Right lobe of liver (tissue), 6 donors: Measurements from ENCODE around the gene ZIC1. TPM values are rescaled to one million over a fixed set of nuclear protein-coding genes. Genes with fewer than 3 reads are reported as not detected.
A peak's percentile ranks its signal among the peaks of the same experiment; 100 is the strongest.

Experiments used
- ATAC-seq, 4 donors: fragments of 200-7000 bp; cut with Tn5 transposase; one replicate each; pipeline ENCODE4 v1.9.1; 2020; ENCODE audit warnings: mild to moderate bottlenecking in 4 of 4, moderate library complexity in 4 of 4
- DNase-seq, 3 donors: peaks; one replicate each; pipeline ENCODE4 v3.0.0-alpha.2; 2020
- H3K27ac ChIP-seq, 3 donors: fragments of 200-600 bp; one replicate each; pipeline ENCODE4 v1.8.0; 2022
- H3K27me3 ChIP-seq, 2 donors: fragments of 200-600 bp; one replicate each; pipeline ENCODE4 v1.8.0; 2022
- H3K36me3 ChIP-seq, 4 donors: fragments of 200-600 bp; sonication (generic) in 1 of 4; one replicate each; pipeline versions ENCODE4 v1.5.1 to v1.8.0; 2017 to 2022; ENCODE audit warnings: control low read depth in 1 of 4
- H3K4me1 ChIP-seq, 4 donors: fragments of 200-600 bp; sonication (generic) in 1 of 4; one replicate each; pipeline versions ENCODE4 v1.5.1 to v1.8.0; 2017 to 2022; ENCODE audit warnings: control low read depth in 1 of 4
- H3K4me3 ChIP-seq, 3 donors: fragments of 200-600 bp; one replicate each; pipeline ENCODE4 v1.8.0; 2022
- H3K9me3 ChIP-seq, 4 donors: fragments of 200-600 bp; sonication (generic) in 1 of 4; one replicate each; pipeline versions ENCODE4 v1.5.1 to v1.8.0; 2017 to 2022; ENCODE audit warnings: control low read depth in 1 of 4
- POLR2A ChIP-seq: fragments of 450-650 bp; IDR thresholded peaks from one replicate; pipeline ENCODE4 v1.6.1; 2017; ENCODE audit warnings: antibody characterized with exemption, mild to moderate bottlenecking
- WGBS: methylation state at CpG from one replicate; pipeline ENCODE4 v1.1.6; 2018; ENCODE audit warnings: low coverage, low lambda C conversion rate; ENCODE audit not compliant: insufficient coverage; ENCODE audit errors: missing lambda C conversion rate; 5-methylcytosine and 5-hydroxymethylcytosine counted together
- intact Hi-C, 2 donors: fragments of 100-400 bp; cut with DNase I; formaldehyde crosslinking; loops; one replicate each; pipeline versions ENCODE4 v1.11.2 to v1.14.1; 2022
- long read RNA-seq: library from polyadenylated mRNA; unstranded; transcript quantifications from one replicate; pipeline ENCODE4 v2.0.0, GENCODE V29; 2019
- total RNA-seq, 6 experiments: library from RNA; depleted of rRNA in 2 of 6; stranded (reverse); fragments of >200 nt in 2 of 6; fragmentation: NEBNext Ultra II Directional in 3 of 6; extraction: Animal tissue kit (Norgen Biotek cat#: 25700) in 3 of 6; gene quantifications; one replicate each; pipeline versions ENCODE4 v1.1.0 to v1.2.4, GENCODE V29; 2016 to 2023
- TF ChIP-seq, protein P1 (sequence below), 4 donors: fragments of 200-600 bp in 3 of 4; fragments of 450-650 bp in 1 of 4; IDR thresholded peaks; one replicate each; pipeline versions ENCODE4 v1.5.1 to v1.8.0; 2016 to 2022; ENCODE audit warnings: antibody characterized with exemption in 4 of 4, mild to moderate bottlenecking in 2 of 4
- donor health status: DM: no; HTN: yes; CAD: no.
- donor health status: DM: no; HTN: no; CAD: no.
- donor health status: DM: no; HTN: no; CAD: no.
- donor health status: DM: no; HTN: yes; CAD: no.
- donor health status: DM: no; HTN: yes; CAD: no.

The ZIC1 gene
- total RNA-seq, result 10 to 100 TPM in 3 of 6 experiments, 1 to 10 TPM in 3; 1.1 to 14.6 (median 9.6) TPM
- long read RNA-seq, result 0 reads

DNA sequence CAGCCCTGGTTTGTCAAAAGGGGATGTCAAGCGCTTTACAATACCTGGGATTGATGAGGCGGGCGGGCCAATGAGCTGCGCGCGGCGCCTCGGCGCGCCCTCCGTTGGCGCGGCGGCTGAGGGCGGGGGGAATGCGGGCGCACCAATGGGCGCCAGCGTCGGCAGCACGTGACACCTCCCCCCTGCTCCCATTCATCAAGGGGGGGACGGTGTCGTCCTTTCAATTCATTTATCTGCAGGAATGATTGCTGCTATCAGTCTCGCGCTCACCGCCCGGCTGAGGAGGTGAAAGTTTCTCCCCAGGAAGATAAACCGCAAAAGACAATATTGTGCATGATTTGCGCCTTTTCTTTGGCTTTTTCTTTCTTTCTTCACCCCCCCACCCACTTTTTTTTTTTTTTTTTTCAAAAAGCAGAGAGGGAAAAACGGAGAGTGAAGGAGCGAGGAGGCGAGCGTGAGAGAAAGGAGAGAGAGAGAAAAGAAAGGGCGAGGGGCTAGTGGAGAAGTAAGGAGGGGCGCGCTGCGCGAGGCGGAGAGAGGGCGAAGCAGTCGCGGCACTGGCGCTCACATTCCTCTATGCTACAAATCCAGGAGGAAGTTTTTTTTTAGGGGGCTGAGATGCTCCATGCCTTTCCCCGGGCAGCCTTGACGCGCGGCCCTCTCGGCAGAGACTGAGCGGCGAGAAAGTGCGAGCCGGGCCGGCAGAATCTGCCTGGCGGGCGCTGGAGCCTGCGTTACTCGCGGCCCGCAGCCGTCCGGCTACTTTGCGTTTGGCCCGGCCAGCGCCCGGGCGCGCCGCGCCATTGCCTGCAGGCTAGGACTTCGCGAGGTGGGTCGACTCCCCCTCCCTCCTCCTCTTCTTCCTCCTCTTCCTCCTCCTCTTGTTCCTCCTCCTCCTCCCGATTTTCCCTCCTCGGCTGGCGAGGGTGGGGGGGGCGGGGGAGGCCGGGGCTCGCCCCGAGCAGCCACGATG, at the start of gene ZIC1:
ZIC1 (plus strand) TSS at position 223 of the 973 bp plus-strand sequence; CDS start at position 971, 748 bp downstream.
- Histone ChIP-seq H3K27me3 (peaks cover 7 to 14% of the 10 kb centered on the region in 2 donors), H3K27ac (no peak within 1 kb of the TSS), H3K4me1 (peaks cover 0 to 13% (median 0%) of the 10 kb centered on the region in 4 donors), H3K36me3 (no peaks in the 10 kb centered on the region), H3K4me3 (no peak within 1 kb of the TSS), H3K9me3 (no peaks in the 10 kb centered on the region)
- intact Hi-C loops, result no loop called here
- no peak for DNase-seq
- no peak for ATAC-seq
- TF ChIP-seq POLR2A, result no peak
- TF ChIP-seq, protein P1, sequence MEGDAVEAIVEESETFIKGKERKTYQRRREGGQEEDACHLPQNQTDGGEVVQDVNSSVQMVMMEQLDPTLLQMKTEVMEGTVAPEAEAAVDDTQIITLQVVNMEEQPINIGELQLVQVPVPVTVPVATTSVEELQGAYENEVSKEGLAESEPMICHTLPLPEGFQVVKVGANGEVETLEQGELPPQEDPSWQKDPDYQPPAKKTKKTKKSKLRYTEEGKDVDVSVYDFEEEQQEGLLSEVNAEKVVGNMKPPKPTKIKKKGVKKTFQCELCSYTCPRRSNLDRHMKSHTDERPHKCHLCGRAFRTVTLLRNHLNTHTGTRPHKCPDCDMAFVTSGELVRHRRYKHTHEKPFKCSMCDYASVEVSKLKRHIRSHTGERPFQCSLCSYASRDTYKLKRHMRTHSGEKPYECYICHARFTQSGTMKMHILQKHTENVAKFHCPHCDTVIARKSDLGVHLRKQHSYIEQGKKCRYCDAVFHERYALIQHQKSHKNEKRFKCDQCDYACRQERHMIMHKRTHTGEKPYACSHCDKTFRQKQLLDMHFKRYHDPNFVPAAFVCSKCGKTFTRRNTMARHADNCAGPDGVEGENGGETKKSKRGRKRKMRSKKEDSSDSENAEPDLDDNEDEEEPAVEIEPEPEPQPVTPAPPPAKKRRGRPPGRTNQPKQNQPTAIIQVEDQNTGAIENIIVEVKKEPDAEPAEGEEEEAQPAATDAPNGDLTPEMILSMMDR (IDR thresholded peaks at IDR 0.05), result no peak
- WGBS, result 33% methylated on average over 45 of the region's 80 CpGs

DNA sequence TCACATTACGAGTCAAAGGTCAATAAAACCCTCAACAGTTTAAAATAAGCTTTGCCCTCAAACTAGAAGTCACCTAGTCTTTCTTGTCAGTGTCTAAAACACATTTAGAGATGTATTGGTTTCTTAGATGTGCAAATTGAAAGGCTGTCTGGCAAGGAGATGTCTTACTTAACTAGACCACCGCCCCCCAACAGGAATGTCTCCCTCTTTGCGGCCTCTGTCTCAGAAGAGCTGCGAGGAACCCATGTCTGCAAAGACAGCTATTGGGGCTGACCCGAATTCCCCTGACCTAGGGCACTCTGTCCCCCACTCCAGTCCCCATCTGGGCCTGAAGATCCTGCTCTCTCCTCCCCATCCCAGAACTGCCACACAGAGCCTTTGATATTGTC, 49.1 kb upstream of the ZIC1 start:
- H3K27ac ChIP-seq, result no peak overlapping the region
- intact Hi-C loops, result no loop called here
- ATAC-seq (no peak), DNase-seq (no peak)
- peaks cover 0 to 39% of the 10 kb centered on the region in 2 donors for H3K27me3 ChIP-seq
- H3K9me3 ChIP-seq, result no peaks in the 10 kb centered on the region
- WGBS, result 7% methylated on average over 2 of the region's 5 CpGs
- H3K4me3 ChIP-seq, result no peak overlapping the region
- no peaks in the 10 kb centered on the region for H3K4me1 ChIP-seq
- H3K36me3 ChIP-seq, result no peaks in the 10 kb centered on the region
- TF ChIP-seq, protein P1 (IDR thresholded peaks at IDR 0.05), result no peak
- no peak for TF ChIP-seq POLR2A

DNA sequence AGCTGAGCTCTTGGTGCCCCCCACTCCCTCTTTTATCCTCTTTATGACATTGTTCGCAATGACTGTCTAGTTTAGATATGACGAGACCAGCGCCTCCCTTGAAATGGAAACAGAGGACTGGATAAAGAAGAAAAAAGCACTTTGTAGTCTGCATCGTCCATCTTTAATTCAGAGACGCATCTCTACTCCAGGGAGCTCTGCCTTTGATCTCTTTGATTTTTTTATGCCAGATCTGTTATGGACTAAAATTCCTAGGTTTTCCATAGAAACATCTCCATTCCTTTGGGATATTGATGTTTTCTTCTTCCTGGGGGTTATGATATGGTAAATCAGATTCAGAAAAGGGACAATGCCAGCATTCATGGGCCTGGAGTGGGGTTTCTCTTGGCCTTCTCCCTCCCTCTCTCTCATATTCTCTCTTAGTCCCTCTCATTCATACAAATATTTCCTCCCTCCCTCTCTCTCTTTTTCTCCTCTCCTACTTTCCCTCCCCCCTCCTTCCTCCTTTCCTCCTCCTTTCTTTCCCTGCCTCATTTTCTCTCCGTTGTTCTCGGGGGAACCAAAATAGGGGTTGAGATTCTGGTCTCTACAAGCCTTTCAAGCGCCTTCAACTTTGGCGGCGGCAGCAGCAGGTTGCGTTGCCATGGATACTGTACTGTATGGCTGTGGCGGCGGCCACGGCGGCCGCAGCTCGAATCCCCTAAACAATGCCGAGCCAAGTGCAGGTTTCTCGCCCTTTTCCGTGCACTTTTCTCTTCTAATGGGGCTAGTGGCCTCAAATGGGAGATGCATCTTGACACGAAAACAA, 48.3 kb upstream of the ZIC1 start:
- ATAC-seq, result no peak
- TF ChIP-seq POLR2A, result no peak
- TF ChIP-seq, protein P1 (IDR thresholded peaks at IDR 0.05), result no peak
- Histone ChIP-seq H3K36me3 (no peaks in the 10 kb centered on the region), H3K9me3 (no peaks in the 10 kb centered on the region), H3K27ac (no peak overlapping the region), H3K4me3 (no peak overlapping the region), H3K4me1 (no peaks in the 10 kb centered on the region), H3K27me3 (peaks cover 0 to 38% of the 10 kb centered on the region in 2 donors)
- WGBS, result 4% methylated on average over 21 of the region's 21 CpGs
- DNase-seq, result no peak
- intact Hi-C loops, result no loop called here

DNA sequence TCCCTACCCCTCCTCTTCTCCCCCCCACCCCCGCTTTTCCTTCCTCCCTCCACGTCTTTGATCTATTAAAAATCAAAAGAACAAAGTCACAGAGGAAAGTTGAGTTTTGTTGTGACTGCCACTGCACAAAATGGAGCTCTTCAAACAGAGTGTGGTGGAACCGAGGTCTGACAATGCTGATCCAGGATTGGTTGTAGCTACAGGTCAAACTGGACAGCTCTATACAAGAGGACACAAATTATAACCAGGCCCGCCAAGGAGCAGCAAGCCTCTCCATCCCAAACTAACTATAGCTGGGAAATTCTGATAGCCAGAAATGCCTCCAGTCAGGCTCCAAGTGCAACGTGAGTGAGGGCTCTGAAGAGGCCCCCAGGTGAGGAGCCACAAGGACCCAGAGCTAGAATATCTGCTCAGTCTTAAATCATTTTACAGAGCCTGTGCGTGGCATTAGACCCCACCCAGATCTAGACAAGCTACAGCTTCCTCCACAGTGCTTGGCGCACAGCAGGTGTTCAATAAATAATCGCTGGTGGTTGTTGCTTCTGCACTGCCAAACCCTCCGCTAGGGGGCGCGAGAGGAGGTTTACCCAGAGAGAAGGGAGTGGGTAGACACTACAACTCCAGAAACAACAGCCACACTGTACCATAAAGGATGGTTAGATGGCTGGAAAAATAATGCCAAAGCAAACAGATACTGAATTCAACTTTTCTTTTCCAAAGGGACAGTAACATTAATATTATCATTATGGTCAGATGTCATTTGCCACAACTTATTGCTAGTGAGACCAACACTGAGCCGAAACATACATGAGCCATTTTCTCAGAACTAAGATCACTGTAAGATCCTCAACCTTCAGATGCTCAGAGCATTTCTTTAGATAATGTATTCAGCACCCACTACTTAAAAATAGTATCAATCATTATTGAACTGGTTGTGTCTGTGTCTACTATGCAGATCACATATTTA, 47.4 kb upstream of the ZIC1 start:
- H3K9me3 ChIP-seq, result no peaks in the 10 kb centered on the region
- no peaks in the 10 kb centered on the region for H3K36me3 ChIP-seq
- intact Hi-C loops, result no loop called here
- 11% methylated on average over 12 of the region's 12 CpGs for WGBS
- peak in 3 of 4 donors; percentile 63 to 77 (median 71) for ATAC-seq
- no peak for TF ChIP-seq POLR2A
- TF ChIP-seq, protein P1 (IDR thresholded peaks at IDR 0.05), result peak; percentile 27 to 57 (median 46)
- no peak overlapping the region for H3K4me3 ChIP-seq
- H3K4me1 ChIP-seq, result no peaks in the 10 kb centered on the region
- H3K27me3 ChIP-seq, result peaks cover 0 to 37% of the 10 kb centered on the region in 2 donors
- no peak overlapping the region for H3K27ac ChIP-seq
- DNase-seq, result peak in 2 of 3 donors; percentile 42 to 52
